Stimulated activated CD8-positive, alpha-beta memory T cell treated with anti-CD3 and anti-CD28 coated beads, Interleukin-15, amount 100 ng/mL, for 4 hours (primary cell): ENCODE results near the gene SLC13A4.

Source experiments
- DNase-seq, 2 donors: peaks; one replicate each; pipeline ENCODE4 v3.0.0-alpha.2; 2020; ENCODE audit warnings: low read depth in 2 of 2

Gene SLC13A4

GRCh38 chr7:135718794-135719437, 9.1 kb downstream of the SLC13A4 start:
- DNase-seq: no peak

DNA sequence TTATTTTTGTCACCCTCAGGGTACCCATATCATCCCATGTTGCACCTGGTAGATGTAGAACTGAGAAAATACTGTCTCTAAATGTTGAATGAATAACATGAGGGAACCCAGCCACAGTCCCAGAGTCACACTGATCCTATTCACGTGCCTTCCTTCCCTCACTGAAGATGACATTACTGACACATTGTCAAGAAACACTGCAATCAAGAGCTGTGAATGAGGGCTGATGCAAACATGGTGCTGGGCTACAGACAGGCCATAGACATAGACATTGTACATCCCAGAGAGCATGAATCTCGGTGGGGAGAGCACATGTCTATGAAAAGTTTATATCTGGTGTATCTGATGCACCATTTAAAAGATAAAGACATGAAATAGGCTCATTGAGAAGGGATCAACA, 9.8 kb downstream of the SLC13A4 start:
- DNase-seq: no peak

DNA sequence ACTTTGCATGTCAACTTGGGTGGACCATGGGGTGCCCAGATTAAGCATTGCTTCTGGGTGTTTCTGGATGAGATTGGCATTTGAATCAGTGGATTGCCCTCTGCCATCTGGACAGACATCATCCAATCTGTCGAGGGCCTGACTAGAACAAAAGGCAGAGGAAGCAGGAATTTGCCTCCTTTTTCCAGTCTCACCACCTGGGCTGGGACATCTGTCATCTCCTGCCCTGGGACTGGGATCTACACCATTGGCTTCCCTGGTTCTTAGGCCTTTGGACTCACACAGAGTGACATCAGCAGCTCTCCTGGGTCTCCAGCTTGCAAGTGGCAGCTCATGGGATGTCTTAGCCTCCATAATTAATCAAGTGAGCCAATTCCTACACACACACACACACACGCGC, 10.3 kb downstream of the SLC13A4 start:
- DNase-seq: no peak

DNA sequence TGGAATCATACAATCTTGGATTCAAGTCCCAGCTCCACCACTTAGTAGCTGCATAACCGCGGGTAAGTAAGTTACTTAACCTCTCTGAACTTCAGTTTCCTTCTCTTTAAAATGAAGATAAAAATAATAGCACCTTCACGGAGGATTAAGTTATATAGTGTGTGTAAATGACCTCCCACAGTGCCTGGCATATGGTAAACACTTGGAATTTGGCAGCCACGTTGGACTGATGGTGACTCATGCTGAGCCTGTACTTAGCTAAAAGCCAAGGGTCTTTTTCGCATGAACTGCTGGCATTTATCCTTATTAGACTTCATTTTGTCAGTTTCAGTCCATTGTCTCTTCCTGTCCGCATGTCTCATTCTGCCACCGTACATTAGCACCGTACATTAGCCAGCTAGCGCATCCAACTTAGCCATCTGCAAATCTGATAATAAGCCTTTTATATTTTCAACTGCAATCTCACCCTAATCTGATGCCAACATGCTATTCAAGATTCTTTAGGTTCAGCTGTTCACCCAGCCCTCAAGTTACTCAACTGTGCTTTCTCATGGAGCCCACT, 11.2 kb downstream of the SLC13A4 start:
- DNase-seq: no peak

- DNase-seq: no peak
Observed at GRCh38 chr7:135715673-135716072, 12.3 kb downstream of the SLC13A4 start.

- DNase-seq: no peak
Observed at GRCh38 chr7:135715055-135715522, 12.9 kb downstream of the SLC13A4 start.

DNA sequence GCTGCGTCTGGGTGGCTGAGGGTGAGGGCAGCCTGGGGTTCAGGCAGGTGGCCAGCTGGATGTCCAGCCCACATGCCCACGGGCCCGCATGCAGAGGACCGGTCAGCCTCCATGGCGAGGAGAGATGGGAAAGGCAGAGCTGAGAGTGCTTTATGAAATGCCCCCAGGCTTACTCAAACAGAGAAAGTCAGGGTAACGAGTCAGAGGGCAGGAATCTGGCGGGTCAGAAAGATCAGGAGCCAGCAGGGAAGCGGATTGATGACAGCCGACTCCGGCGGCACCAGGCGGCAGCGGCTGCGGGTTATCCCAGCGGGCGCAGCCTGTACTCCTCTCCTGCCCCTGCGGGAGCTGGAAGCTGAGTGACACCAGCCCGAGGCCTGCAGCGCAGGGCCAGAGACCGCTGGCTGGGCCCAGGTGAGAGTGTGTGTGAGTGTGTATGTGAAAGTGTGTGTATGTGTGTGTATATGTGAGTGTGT, 13.4 kb downstream of the SLC13A4 start:
- no peak for DNase-seq

GRCh38 chr7:135713836-135714470, 14.0 kb downstream of the SLC13A4 start:
- DNase-seq: no peak

DNA sequence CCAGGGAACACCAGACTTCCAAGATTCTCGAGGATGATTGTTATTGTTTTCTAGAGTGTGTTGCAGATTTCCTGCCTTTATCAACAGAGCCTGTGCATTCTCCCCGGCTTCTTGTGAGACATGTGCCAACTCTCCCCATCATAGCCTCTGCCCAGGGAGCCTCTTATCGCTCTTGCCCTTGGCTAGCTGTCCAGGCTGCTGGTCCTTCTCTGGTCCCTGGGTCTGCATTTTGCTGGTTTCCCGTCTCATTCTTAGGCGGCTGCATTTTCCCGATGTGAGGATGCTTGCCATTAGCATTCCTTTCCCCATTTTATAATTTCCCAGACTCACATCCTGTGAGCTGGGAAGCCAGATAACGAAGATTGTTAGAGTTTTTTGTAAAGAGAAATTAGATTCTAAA, 15.2 kb downstream of the SLC13A4 start:
- no peak for DNase-seq

GRCh38 chr7:135712182-135712782, 15.7 kb downstream of the SLC13A4 start:
- DNase-seq: no peak

DNA sequence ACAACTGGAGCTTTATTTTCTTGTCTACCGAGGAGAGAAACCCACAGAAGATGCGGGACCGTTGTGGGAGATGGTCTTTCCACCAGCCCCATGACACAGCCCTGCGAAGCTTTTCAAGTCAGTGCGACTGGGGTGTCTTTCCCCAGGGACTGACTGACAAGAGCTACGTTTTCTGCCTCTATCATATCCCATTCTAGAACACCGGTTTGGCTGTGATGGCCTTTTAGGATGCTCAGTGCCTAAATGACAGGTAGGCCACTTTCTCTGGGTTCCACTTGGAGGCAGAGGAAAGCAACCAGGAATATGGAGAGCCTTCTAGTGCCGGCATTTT, 16.9 kb downstream of the SLC13A4 start:
- no peak for DNase-seq

DNA sequence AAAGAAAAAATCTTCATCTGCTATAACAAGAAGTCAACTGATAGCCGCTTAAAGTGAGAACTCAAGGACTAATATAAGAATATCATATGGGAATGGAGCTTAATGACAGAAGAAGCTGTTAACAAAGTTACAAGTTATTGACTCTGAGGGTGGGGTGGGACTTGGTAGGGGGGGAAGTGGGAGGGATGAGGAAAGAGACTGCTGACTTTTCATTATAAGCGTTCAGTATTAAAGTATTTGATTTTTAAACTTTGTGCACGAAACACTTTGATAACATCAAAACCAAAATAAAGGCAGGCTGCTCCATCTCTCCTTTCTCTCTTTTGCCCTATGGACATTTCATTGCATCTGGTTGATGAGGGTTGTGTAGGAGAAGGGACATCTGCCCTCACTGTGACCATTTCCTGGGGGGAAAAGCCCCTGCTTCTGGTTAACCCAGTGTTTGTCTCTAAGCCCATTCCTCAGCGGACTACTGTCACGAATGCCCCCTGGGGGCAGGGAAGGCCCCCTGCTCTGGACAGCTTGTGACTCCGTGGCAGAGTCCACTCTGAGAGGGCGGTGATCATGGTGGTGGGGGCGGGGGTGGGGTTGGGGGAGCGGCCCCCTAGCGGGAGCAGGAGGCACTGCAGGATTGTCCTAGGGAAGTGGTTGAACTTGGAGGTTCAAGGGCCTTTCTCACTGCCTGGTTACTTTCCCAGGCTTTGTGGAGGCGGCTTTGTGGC, 17.4 kb downstream of the SLC13A4 start:
- no peak for DNase-seq

DNA sequence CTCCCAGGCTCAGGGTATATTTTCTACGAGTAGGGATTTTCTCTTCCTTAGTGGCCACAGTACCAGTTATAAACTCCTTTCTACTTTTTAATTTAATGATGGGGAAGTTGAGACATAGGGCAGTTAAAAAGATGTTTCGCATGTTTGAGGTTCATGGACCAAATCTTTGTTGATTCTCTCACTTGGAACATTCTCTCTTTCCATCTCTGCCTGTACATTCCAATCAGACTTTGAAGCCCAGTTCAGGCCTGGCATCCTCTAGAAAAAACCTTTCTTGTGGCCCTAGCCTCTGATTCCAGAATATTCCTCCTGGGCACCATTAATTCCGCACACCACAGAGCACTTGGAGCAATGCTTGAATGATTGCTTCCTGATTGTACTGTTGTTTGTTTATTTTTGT, 18.5 kb downstream of the SLC13A4 start:
- DNase-seq: no peak

DNA sequence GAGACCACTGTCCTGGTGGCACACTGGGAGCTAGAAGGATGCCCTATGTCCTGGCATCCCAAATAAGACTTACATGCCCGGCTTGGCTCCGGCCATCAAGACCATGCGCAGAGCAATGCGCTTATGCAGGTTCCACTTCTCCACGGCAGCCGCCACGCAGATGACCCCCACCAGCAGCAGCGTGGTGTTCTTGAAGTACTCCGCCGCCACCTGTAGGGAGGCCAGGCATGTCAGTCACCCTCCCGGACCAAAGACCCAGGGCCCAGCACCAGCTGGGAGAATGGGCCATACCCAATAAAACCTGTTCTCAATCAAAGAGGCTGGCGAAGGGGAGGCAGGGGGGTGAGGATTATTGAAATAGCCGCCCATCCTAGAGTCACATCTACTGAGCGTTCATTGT, 19.9 kb downstream of the SLC13A4 start:
- DNase-seq: no peak

DNA sequence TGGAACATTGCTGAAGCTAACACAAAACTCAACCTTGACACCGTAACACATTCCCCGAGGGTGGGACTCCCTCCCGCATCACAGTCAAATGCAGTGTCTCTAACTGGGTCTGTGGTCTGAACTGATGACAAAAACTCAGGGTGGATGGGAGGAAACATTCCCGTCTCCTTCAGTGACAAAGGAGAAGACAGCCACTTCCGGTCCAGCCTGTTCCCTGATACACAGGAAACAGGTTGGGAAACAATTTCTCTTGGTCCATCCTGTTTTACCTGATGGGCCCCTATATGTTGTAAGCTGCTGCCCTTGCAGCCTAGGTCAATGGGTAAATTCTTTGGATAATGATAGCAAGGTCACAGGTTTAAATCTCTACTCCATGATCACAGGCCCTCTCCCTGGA, 20.4 kb downstream of the SLC13A4 start:
- no peak for DNase-seq

- DNase-seq: no peak
Observed at GRCh38 chr7:135706858-135707569, 21.0 kb downstream of the SLC13A4 start.

DNA sequence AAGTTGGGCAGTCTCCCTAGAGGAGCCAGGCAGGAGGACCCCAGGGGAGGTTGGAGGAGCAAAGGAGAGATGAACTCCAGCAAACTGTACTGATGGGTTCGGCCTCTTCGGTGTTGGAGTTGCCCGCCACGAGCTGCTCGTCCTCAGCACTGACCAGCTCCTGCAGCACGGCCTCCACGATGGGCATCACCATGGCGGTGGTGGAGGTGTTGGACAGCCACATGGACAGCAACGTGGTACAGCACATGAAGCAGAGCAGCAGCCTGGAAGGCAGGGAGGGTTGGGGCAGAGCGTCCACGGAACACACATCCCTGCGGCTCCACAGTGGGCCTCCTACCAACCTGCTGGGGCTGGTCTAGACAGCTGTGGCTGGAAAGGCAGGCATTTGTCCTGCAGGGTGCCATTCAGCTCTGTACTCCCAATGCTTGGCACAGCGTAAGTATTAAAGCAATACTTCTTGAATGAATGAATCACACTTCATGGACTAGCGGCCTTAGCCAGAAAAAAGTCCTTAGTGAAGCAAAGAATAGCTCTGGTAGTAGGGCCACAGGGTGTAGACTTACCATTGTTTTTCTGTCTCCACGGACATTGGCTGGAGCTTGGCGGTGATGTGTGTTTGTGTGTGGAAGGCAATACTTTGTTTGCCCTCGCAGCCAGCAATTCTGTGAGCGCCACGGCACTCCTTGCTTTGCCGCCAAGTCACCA, 21.8 kb downstream of the SLC13A4 start:
- DNase-seq: no peak

- no peak for DNase-seq
Observed at GRCh38 chr7:135704698-135705097, 23.3 kb downstream of the SLC13A4 start.

- DNase-seq: no peak
Observed at GRCh38 chr7:135704074-135704473, 23.9 kb downstream of the SLC13A4 start.

GRCh38 chr7:135697276-135698049, 30.5 kb downstream of the SLC13A4 start:
- no peak for DNase-seq
